D721Med (cell line): ENCODE measurements around the gene PLEKHG2.
"Not testable (repeated sequence)": the region's sequence is repeated elsewhere in the genome, so short reads cannot be mapped to it uniquely, and the experiment has no call there.

Experiments used
- DNase-seq: peaks from one replicate; pipeline ENCODE4 v3.0.0; 2011; ENCODE audit warnings: low spot score; ENCODE audit not compliant: insufficient read length
- FAIRE-seq: peaks from 2 replicates; lab custom pipeline; 2011; peaks lifted over from hg19 to GRCh38; lab: Jason Lieb, UNC
- TF ChIP-seq, protein P1 (sequence below): IDR thresholded peaks from 2 replicates; pipeline ENCODE4 v1.5.1; 2012; ENCODE audit warnings: mild to moderate bottlenecking, control low read depth; ENCODE audit not compliant: insufficient read depth; ENCODE audit errors: missing control alignments

PLEKHG2 gene

DNA sequence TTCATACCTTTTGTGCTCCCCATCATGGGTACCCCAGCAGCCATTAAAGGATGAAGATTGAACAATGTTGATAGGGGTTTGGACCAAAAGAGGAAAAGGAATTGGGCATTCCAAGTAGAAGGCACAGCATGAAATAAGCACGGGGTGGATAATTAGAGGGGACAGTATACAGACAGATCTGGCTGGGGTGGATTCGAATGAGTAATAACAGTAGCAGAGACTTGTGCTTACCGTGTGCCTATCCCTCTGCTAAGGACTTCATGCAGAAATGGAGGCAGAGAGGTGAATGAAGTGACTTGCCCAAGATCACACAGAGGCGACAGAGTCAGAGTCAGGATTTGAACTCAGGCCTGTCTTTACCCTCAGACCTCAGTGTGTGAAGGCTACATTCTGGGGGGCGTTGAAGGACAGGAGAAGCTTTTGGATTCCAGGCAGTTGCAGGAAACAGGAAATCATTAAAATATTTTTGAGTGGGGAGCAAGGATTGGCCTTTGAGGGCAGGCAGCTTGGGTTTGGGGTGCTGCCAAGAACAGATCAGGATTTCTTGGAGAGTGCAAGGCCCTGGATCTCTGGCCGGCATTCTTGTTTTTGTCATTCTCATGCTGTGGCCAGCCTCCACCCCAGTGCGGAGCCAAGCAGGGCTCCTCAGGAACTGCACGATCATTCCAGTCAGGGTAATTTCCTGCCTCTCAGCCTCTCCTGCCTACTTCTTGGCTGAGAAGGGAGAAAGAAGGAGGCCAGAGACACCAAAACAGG is 40.2 kb upstream of the PLEKHG2 start:
- FAIRE-seq (no peak), DNase-seq (no peak)
- TF ChIP-seq, protein P1, sequence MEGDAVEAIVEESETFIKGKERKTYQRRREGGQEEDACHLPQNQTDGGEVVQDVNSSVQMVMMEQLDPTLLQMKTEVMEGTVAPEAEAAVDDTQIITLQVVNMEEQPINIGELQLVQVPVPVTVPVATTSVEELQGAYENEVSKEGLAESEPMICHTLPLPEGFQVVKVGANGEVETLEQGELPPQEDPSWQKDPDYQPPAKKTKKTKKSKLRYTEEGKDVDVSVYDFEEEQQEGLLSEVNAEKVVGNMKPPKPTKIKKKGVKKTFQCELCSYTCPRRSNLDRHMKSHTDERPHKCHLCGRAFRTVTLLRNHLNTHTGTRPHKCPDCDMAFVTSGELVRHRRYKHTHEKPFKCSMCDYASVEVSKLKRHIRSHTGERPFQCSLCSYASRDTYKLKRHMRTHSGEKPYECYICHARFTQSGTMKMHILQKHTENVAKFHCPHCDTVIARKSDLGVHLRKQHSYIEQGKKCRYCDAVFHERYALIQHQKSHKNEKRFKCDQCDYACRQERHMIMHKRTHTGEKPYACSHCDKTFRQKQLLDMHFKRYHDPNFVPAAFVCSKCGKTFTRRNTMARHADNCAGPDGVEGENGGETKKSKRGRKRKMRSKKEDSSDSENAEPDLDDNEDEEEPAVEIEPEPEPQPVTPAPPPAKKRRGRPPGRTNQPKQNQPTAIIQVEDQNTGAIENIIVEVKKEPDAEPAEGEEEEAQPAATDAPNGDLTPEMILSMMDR: no peak

DNA sequence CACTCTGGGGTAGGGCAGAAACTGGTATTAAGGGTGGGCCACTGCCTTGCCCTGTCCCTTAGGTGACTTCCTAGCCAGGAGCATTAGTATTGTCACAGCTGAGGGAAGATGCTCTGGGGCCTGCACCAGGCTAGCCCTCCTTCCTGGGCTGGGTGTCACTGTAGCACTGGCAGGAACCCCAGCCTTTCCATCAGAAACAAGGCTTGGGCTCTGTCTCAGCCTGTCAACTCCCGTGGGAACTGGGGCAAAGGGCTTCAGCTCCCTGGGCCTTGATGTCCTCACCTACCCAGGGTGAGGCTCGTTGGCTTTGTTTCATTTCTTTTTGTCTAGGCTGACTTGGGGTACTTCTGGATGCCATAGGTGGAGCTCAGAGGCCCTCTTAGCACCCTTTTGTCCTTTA is 39.5 kb upstream of the PLEKHG2 start:
- FAIRE-seq (no peak), DNase-seq (no peak)
- TF ChIP-seq, protein P1: no peak

DNA sequence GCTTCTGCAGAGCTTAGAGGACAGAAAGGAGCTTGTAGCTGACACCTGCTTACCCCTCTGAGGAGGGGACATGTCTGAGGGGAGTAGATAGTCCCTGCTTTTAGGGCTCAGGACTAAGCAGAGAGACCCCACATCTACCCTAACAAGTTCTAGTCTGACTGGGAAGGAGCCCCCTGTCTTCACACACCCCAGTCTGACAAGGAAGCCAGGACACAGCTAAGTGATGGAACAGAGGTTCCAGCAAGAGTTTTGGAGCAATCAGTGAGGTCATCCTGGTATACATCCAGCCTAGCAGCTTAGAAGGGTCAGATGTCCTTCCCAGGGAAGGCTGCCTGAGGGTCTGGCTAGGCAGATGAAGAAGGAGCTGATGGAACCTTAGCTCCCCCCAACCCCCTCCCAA is 36.5 kb upstream of the PLEKHG2 start:
- TF ChIP-seq, protein P1: no peak
- DNase-seq (no peak), FAIRE-seq (no peak)

DNA sequence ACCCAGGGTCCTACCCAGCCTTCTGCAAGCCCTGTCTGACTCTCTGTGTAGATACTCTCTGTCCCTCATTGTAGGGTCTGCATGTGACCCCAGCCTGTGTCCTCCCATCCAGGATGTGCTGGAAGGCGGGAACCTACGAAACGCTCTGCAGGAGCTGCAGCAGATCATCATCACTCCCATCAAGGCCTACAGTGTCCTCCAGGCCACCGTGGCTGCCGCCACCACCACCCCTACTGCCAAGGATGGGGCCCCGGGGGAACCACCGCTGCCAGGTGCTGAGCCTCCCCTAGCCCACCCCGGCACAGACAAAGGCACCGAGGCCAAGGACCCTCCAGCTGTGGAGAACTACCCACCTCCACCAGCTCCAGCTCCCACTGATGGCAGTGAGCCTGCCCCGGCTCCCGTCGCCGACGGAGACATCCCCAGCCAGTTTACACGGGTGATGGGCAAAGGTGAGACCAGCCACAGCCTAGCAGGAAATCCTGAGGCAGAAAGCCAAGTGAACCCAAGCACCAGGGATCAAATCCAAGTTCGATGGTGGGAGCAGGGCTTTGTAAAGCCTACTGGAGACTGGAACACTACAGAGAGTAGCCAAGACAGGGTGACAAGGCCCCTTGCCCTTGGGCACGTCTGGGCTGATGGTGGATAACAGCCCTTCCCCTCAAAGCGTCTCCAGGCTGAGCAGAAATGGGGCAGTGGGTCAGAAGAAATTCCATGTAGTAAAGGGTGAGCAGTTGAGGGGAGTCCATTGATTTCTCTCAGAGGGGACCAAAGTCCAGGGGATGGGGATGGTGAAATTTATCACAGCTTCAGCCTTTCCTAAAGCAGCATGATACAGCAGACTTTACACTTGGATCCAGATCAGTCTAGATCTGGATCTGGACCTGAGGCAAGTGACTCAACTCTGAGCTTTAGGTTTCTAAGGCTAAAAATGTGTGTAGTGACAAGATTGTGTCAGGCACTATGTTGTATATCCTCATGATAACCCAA is 34.8 kb upstream of the PLEKHG2 start:
- no peak for FAIRE-seq
- TF ChIP-seq, protein P1: no peak
- no peak for DNase-seq

DNA sequence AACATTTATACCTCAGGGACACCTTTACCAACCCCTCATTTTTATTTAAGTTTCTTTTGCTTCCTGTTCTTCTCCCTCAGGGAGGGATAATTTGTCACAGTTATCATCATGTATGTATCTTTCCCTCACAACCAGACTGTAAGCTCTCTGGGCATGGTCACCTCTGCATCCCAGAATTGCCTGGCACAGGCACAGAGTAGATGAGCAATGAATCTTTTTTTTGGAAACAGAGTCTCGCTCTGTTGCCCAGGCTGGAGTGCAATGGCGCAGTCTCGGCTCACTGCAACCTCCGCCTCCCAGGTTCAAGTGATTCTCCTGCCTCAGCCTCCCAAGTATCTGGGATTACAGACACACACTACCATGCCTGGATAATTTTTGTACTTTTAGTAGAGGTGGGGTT is 33.1 kb upstream of the PLEKHG2 start:
- FAIRE-seq, DNase-seq: not testable (repeated sequence)

DNA sequence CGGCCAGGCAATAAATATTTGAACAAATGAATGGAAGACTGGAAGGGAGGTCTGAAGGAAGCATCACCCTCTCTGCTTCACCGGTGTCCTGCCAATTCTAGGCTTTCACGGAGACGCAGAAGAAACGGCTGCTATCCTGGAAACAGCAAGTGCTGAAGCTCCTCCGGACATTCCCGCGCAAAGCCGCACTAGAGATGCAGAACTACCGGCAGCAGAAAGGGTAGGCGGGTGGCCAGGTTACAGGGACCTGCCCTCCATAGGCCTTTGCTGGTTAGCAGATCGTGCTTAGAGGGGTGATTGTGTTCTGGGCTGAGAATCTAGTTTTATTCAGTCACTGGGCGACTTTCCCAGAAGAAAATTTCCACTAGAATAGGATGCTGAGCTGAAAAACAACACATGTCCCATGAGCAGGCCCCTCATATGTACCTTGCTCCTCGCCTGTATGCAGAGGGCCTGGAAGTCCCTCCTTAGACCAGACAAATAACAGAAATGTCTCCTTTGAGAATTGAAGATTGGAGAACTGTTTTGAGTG is 32.5 kb upstream of the PLEKHG2 start:
- TF ChIP-seq, protein P1: no peak
- FAIRE-seq (no peak), DNase-seq (no peak)
